B cell (primary cell): ENCODE data around the gene COG3. TPM values are rescaled to one million over a fixed set of nuclear protein-coding genes. Genes with fewer than 3 reads are reported as not detected.

Experiments used
- ATAC-seq: fragments of 200-7000 bp; cut with Tn5 transposase; one replicate; pipeline ENCODE4 v1.10.0; 2021; ENCODE audit warnings: low read depth, mild to moderate bottlenecking, moderate number of reproducible peaks, moderate library complexity
- CTCF ChIA-PET: fragments of 350-600 bp; sonication (Branson Sonifier 250); formaldehyde crosslinking; loops from one replicate; lab custom pipeline; 2021; ENCODE audit warnings: antibody characterized with exemption, inconsistent platforms; lab: Charles Lee
- POLR2A ChIA-PET: fragments of 350-600 bp; sonication (Branson Sonifier 250); formaldehyde crosslinking; loops from one replicate; lab custom pipeline; 2021; ENCODE audit warnings: antibody characterized with exemption; lab: Charles Lee
- DNase-seq: peaks from one replicate; pipeline ENCODE4 v3.0.0; 2013
- H2AFZ ChIP-seq: 2 replicates; pipeline ENCODE4 v1.6.1; 2012; ENCODE audit warnings: mild to moderate bottlenecking, low read depth, low read length; ENCODE audit not compliant: insufficient read depth, poor library complexity, severe bottlenecking
- H3K27ac ChIP-seq, 2 donors: 1 replicate in 1 of 2; 2 replicates in 1 of 2; pipeline ENCODE4 v1.5.1; 2012 to 2013; ENCODE audit warnings: low read length in 2 of 2, mild to moderate bottlenecking in 2 of 2, moderate library complexity in 1 of 2
- H3K27me3 ChIP-seq, 4 experiments: fragments of 200-600 bp in 1 of 4; sonication (generic) in 1 of 4; replicated peaks in 1 of 4; 1 replicate in 2 of 4; 2 replicates in 2 of 4; pipeline versions ENCODE4 v1.6.1 to v1.7.0; 2013 to 2016; ENCODE audit warnings: low read length in 3 of 4, mild to moderate bottlenecking in 2 of 4, mixed read lengths in 1 of 4, moderate library complexity in 1 of 4; ENCODE audit not compliant: insufficient read depth in 4 of 4, control insufficient read depth in 3 of 4; ENCODE audit errors: control extremely low read depth in 1 of 4
- H3K36me3 ChIP-seq, 2 experiments: replicated peaks in 1 of 2; 1 replicate in 1 of 2; 2 replicates in 1 of 2; pipeline versions ENCODE4 v1.6.1 to v1.7.1; 2013; ENCODE audit warnings: low read length in 1 of 2; ENCODE audit not compliant: insufficient read depth in 2 of 2, control insufficient read depth in 1 of 2; ENCODE audit errors: control extremely low read depth in 1 of 2, extremely low read depth in 1 of 2
- H3K4me1 ChIP-seq, 2 donors: fragments of 200-600 bp in 1 of 2; sonication (generic) in 1 of 2; 1 replicate in 1 of 2; 2 replicates in 1 of 2; pipeline versions ENCODE4 v1.5.1 to v1.6.1; 2013 to 2017; ENCODE audit warnings: low read length in 2 of 2; ENCODE audit not compliant: control insufficient read depth in 2 of 2, insufficient read depth in 2 of 2
- H3K4me2 ChIP-seq: replicated peaks from 2 replicates; pipeline ENCODE3; 2012; ENCODE audit warnings: mild to moderate bottlenecking, low read depth, low read length; ENCODE audit not compliant: poor library complexity, severe bottlenecking
- H3K4me3 ChIP-seq, 5 experiments: fragments of 200-600 bp in 1 of 5; sonication (generic) in 1 of 5; 1 replicate in 3 of 5; 2 replicates in 2 of 5; pipeline versions ENCODE4 v1.5.1 to v1.7.0; 2011 to 2016; ENCODE audit warnings: low read length in 4 of 5, mild to moderate bottlenecking in 4 of 5, low read depth in 2 of 5, control low read depth in 1 of 5, moderate library complexity in 1 of 5; ENCODE audit not compliant: insufficient read depth in 1 of 5; ENCODE audit errors: control extremely low read depth in 1 of 5, extremely low read depth in 1 of 5
- H3K79me2 ChIP-seq: fragments of 200-600 bp; sonication (generic); one replicate; pipeline ENCODE4 v1.6.0; 2016; ENCODE audit warnings: low read length; ENCODE audit not compliant: control insufficient read depth, insufficient read depth
- H3K9ac ChIP-seq: fragments of 200-600 bp; sonication (generic); 2 replicates; pipeline ENCODE4 v1.6.1; 2017; ENCODE audit warnings: mild to moderate bottlenecking, low read length, moderate library complexity
- H3K9me3 ChIP-seq, 3 donors: one replicate each; pipeline versions ENCODE4 v1.6.1 to v1.7.1; 2013; ENCODE audit warnings: low read length in 2 of 3; ENCODE audit not compliant: control insufficient read depth in 2 of 3, insufficient read depth in 1 of 3; ENCODE audit errors: control extremely low read depth in 1 of 3
- H4K20me1 ChIP-seq: 2 replicates; pipeline ENCODE4 v1.6.0; 2012; ENCODE audit warnings: mild to moderate bottlenecking, low read length; ENCODE audit not compliant: insufficient read depth, control insufficient read depth, poor library complexity, severe bottlenecking
- H3K27ac Mint-ChIP-seq: one replicate; pipeline ENCODE4 v1.8.0; 2021; ENCODE audit warnings: mixed read lengths
- H3K27me3 Mint-ChIP-seq: one replicate; pipeline ENCODE4 v1.8.0; 2021; ENCODE audit warnings: mixed read lengths
- H3K4me1 Mint-ChIP-seq: one replicate; pipeline ENCODE4 v1.8.0; 2021; ENCODE audit warnings: mixed read lengths
- H3K4me3 Mint-ChIP-seq: one replicate; pipeline ENCODE4 v1.8.0; 2021; ENCODE audit warnings: mixed read lengths
- H3K9me3 Mint-ChIP-seq: one replicate; pipeline ENCODE4 v1.8.0; 2022; ENCODE audit warnings: mixed read lengths; ENCODE audit not compliant: insufficient read depth
- CTCF ChIP-seq: fragments of 200-600 bp; IDR thresholded peaks from one replicate; pipeline ENCODE4 v1.8.0; 2022; ENCODE audit warnings: antibody characterized with exemption, mild to moderate bottlenecking
- EZH2 ChIP-seq: IDR thresholded peaks from 2 replicates; pipeline ENCODE4 v1.6.1; 2012; ENCODE audit warnings: borderline replicate concordance, low read depth, mild to moderate bottlenecking, moderate library complexity, low read length; ENCODE audit not compliant: insufficient read depth, poor library complexity, severe bottlenecking
- WGBS: methylation state at CpG from one replicate; pipeline ENCODE4 v1.1.5; 2013; ENCODE audit warnings: missing lambda C conversion rate; ENCODE audit not compliant: insufficient coverage; 5-methylcytosine and 5-hydroxymethylcytosine counted together
- intact Hi-C: fragments of 100-400 bp; cut with micrococcal nuclease; formaldehyde crosslinking; loops from one replicate; pipeline ENCODE4 v1.10.0; 2022
- polyA plus RNA-seq: library from polyadenylated mRNA; depleted of rRNA; stranded (reverse); fragments of >200 nt; gene quantifications from 2 replicates; pipeline ENCODE4 v1.2.3, GENCODE V29; 2012
- total RNA-seq, 2 donors: library from RNA; stranded (reverse); fragments of 120-200 nt in 1 of 2; gene quantifications; 1 replicate in 1 of 2; 2 replicates in 1 of 2; pipeline versions ENCODE4 v1.2.3 to v1.2.4, GENCODE V29; 2013 to 2022

Gene COG3
- total and polyA plus RNA-seq, 2 donors (not counting 1 experiment from before 2014, with no cell fraction given) = 29.5 to 37.3 TPM

- peaks cover 0 to 5% of the 10 kb centered on the region in 2 donors for H3K4me1 ChIP-seq
- Mint-ChIP-seq H3K27ac (no peak overlapping the region), H3K4me1 (peaks cover 30% of the 10 kb centered on the region), H3K4me3 (no peak overlapping the region), H3K27me3 (no peaks in the 10 kb centered on the region), H3K9me3 (no peaks in the 10 kb centered on the region)
- no peak overlapping the region for H3K4me3 ChIP-seq
- ATAC-seq (no peak), DNase-seq (no peak)
- H3K79me2 ChIP-seq = peaks cover 62% of the 10 kb centered on the region
- H2AFZ ChIP-seq = no peak overlapping the region
- no peak overlapping the region for H3K27ac ChIP-seq
- H4K20me1 ChIP-seq = peaks cover 44% of the 10 kb centered on the region
- intact Hi-C loops = no loop called here
- no peaks in the 10 kb centered on the region for H3K9me3 ChIP-seq
- ChIA-PET CTCF (interaction anchor here (0.7 to 1.2 kb wide), 2 partner anchors 16 to 79 kb away, joined by 3 to 4 read pairs; no protein-coding TSS in a partner anchor), POLR2A (interaction anchor here (0.6 to 0.8 kb wide), 2 partner anchors 10 to 56 kb away, joined by 3 to 8 read pairs; partner anchors contain the start of genes COG3 and SLC25A30)
- TF ChIP-seq CTCF (no peak), EZH2 (no peak)
- no peak overlapping the region for H3K9ac ChIP-seq
- H3K27me3 ChIP-seq = no peaks in the 10 kb centered on the region
- H3K36me3 ChIP-seq = peaks cover 5 to 25% of the 10 kb centered on the region in 2 experiments
- 100% methylated on average over 1 of the region's 3 CpGs for WGBS
- H3K4me2 ChIP-seq = no peak overlapping the region
Measured at GRCh38 chr13:45474584-45475454, 10.1 kb downstream of the COG3 start.

- Histone ChIP-seq H3K9me3 (no peaks in the 10 kb centered on the region), H3K79me2 (peaks cover 14% of the 10 kb centered on the region), H3K27ac (no peak overlapping the region), H3K4me3 (no peak overlapping the region), H3K36me3 (peaks cover 12 to 51% of the 10 kb centered on the region in 2 experiments), H3K9ac (no peak overlapping the region), H3K4me1 (peaks cover 0 to 2% of the 10 kb centered on the region in 2 donors), H2AFZ (no peak overlapping the region), H3K4me2 (no peak overlapping the region), H3K27me3 (no peaks in the 10 kb centered on the region), H4K20me1 (peaks cover 7% of the 10 kb centered on the region)
- CTCF ChIA-PET = interaction anchor here (1.2 kb wide), 1 partner anchor 108 kb away, joined by 3 read pairs; no protein-coding TSS in a partner anchor
- no peak overlapping the region for H3K4me3 Mint-ChIP-seq
- no peak for DNase-seq
- H3K9me3 Mint-ChIP-seq = no peaks in the 10 kb centered on the region
- no peaks in the 10 kb centered on the region for H3K27me3 Mint-ChIP-seq
- no peak overlapping the region for H3K27ac Mint-ChIP-seq
- POLR2A ChIA-PET = no interaction called here
- no peak for ATAC-seq
- H3K4me1 Mint-ChIP-seq = peaks cover 3% of the 10 kb centered on the region
- TF ChIP-seq EZH2 (no peak), CTCF (no peak)
- intact Hi-C loops = no loop called here
- WGBS = 100% methylated on average over 1 of the region's 2 CpGs
Measured at GRCh38 chr13:45479661-45480060, 14.9 kb downstream of the COG3 start.
